GM12878 (cell line): ENCODE measurements around the gene FOSB. TPM values are rescaled to one million over a fixed set of nuclear protein-coding genes. Genes with fewer than 3 reads are reported as not detected.

ENCODE experiments used
- ATAC-seq: fragments of 200-7000 bp; cut with Tn5 transposase; 3 replicates; pipeline ENCODE4 v1.9.1; 2020; ENCODE audit warnings: mild to moderate bottlenecking, moderate library complexity
- BruUV-seq: library from RNA; stranded (reverse); fragments of 400-500 nt; replicated peaks from 2 replicates; lab custom pipeline; 2021; lab: Mats Ljungman, UMichigan
- CTCF ChIA-PET: fragments of 300-600 bp; sonication (Branson Sonifier 250); formaldehyde crosslinking; extraction: SDS; loops from one replicate; lab custom pipeline; 2021; ENCODE audit warnings: inconsistent platforms; lab: Yijun Ruan, JAX
- POLR2A ChIA-PET: fragments of 350-600 bp; formaldehyde crosslinking; extraction: SDS; loops from one replicate; lab custom pipeline; 2021; ENCODE audit warnings: inconsistent platforms; lab: Charles Lee
- RAD21 ChIA-PET: fragments of 300-600 bp; sonication (Branson Sonifier 250); formaldehyde crosslinking; loops from one replicate; lab custom pipeline; 2023; ENCODE audit warnings: antibody characterized with exemption; ENCODE audit not compliant: unreplicated experiment; lab: Charles Lee
- SMC1A ChIA-PET: fragments of 300-600 bp; sonication (Branson Sonifier 250); formaldehyde crosslinking; loops from one replicate; lab custom pipeline; 2023; ENCODE audit not compliant: unreplicated experiment, uncharacterized antibody; lab: Charles Lee
- DNase-seq: peaks from one replicate; pipeline ENCODE4 v3.0.0-alpha.2; 2011; ENCODE audit warnings: low read depth, low spot score
- FAIRE-seq: peaks from 3 replicates; lab custom pipeline; 2011; peaks lifted over from hg19 to GRCh38; lab: Jason Lieb, UNC
- H2AFZ ChIP-seq: 2 replicates; pipeline ENCODE4 v1.6.0; 2011; ENCODE audit warnings: low read depth, low read length, control low read depth; ENCODE audit not compliant: control insufficient read depth
- H3K27ac ChIP-seq: 2 replicates; pipeline ENCODE4 v1.5.1; 2011; ENCODE audit warnings: control low read depth; ENCODE audit not compliant: control insufficient read depth, insufficient read depth
- H3K27me3 ChIP-seq, 2 experiments: replicated peaks in 1 of 2; 2 replicates each; pipeline versions ENCODE4 v1.6.0 to v1.6.1; 2011; ENCODE audit warnings: low read length in 1 of 2; ENCODE audit not compliant: control insufficient read depth in 2 of 2, insufficient read depth in 2 of 2
- H3K36me3 ChIP-seq, 2 experiments: 2 replicates each; pipeline ENCODE4 v1.5.1; 2011; ENCODE audit warnings: low read length in 1 of 2; ENCODE audit not compliant: control insufficient read depth in 2 of 2, insufficient read depth in 2 of 2
- H3K4me1 ChIP-seq: 2 replicates; pipeline ENCODE4 v1.6.1; 2011; ENCODE audit warnings: mild to moderate bottlenecking, low read length, moderate library complexity, mixed read lengths; ENCODE audit not compliant: control insufficient read depth, insufficient read depth
- H3K4me2 ChIP-seq: 2 replicates; pipeline ENCODE4 v1.6.0; 2011; ENCODE audit warnings: control low read depth; ENCODE audit not compliant: control insufficient read depth, insufficient read depth
- H3K4me3 ChIP-seq: fragments of 200-600 bp; sonication (generic); 2 replicates; pipeline ENCODE4 v1.5.1; 2016
- H3K79me2 ChIP-seq: 2 replicates; pipeline ENCODE4 v1.6.0; 2011; ENCODE audit warnings: low read length; ENCODE audit not compliant: control insufficient read depth, insufficient read depth
- H3K9ac ChIP-seq: 2 replicates; pipeline ENCODE4 v1.8.0; 2011; ENCODE audit warnings: low read length, control low read depth, mixed read lengths; ENCODE audit not compliant: control insufficient read depth, insufficient read depth
- H3K9me3 ChIP-seq: replicated peaks from 3 replicates; pipeline ENCODE4 v1.5.1; 2011; ENCODE audit warnings: mild to moderate bottlenecking, low read length; ENCODE audit not compliant: control insufficient read depth, insufficient read depth
- H4K20me1 ChIP-seq: 2 replicates; pipeline ENCODE4 v1.6.0; 2011; ENCODE audit not compliant: control insufficient read depth, insufficient read depth
- ATF7 ChIP-seq: fragments of 450-650 bp; IDR thresholded peaks from 2 replicates; pipeline ENCODE4 v1.6.1; 2016; ENCODE audit warnings: low read depth, mild to moderate bottlenecking
- NKRF ChIP-seq: fragments of 450-650 bp; conservative IDR thresholded peaks from 2 replicates; pipeline ENCODE4 v1.6.1; 2017; ENCODE audit warnings: mild to moderate bottlenecking, moderate library complexity
- WGBS: methylation state at CpG from one replicate; pipeline ENCODE4 v1.1.6; 2016; ENCODE audit warnings: low lambda C conversion rate; ENCODE audit not compliant: insufficient replicate concordance, insufficient coverage; ENCODE audit errors: missing lambda C conversion rate; 5-methylcytosine and 5-hydroxymethylcytosine counted together
- in situ Hi-C: fragments of 300-500 bp; cut with MboI; formaldehyde crosslinking; loops from 9 replicates; pipeline ENCODE4 v1.14.3; 2018; ENCODE audit warnings: mixed read lengths
- intact Hi-C: fragments of 100-400 bp; cut with micrococcal nuclease; formaldehyde crosslinking; loops from one replicate; pipeline ENCODE4 v1.14.2; 2022; ENCODE audit not compliant: unreplicated experiment
- polyA plus RNA-seq, 11 experiments: library from polyadenylated mRNA; depleted of rRNA in 4 of 11; unstranded in 6 of 11; stranded (reverse) in 5 of 11; fragments of >200 nt; fragmentation: Nextera tagmentation in 4 of 11; fragmentation: Illumina TruSeq in 1 of 11; extraction: Ambion mirVana in 4 of 11; extraction: Trizol in 1 of 11; gene quantifications; 1 replicate in 1 of 11; 2 replicates in 10 of 11; pipeline versions ENCODE4 v1.2.1 to v1.2.3, GENCODE V29; 2011 to 2016; ENCODE audit warnings: inconsistent platforms in 2 of 11, missing spikeins in 2 of 11, low read depth in 1 of 11
- total RNA-seq, 4 experiments: library from RNA; depleted of rRNA in 3 of 4; stranded (reverse); fragments of >200 nt in 3 of 4; fragmentation: Illumina TruSeq in 1 of 4; extraction: Trizol in 1 of 4; gene quantifications; 2 replicates each; pipeline versions ENCODE4 v1.2.1 to v1.2.3, GENCODE V29; 2013 to 2021

Gene FOSB
- total and polyA plus RNA-seq, 10 of the 15 experiments (the other 5 are each of a cell fraction or from before 2014, with no cell fraction given), result 0.06 to 0.56 (median 0.26) TPM

GRCh38 chr19:45500918-45501729, 33.3 kb downstream of the FOSB start:
- Histone ChIP-seq H2AFZ (no peak overlapping the region), H3K79me2 (peaks cover 2% of the 10 kb centered on the region; the same call in 1 of the 2 replicates), H3K4me1 (peaks cover 40% of the 10 kb centered on the region), H3K9me3 (no peaks in the 10 kb centered on the region; the same call in 2 of the 3 replicates), H3K36me3 (no peaks in the 10 kb centered on the region), H3K4me2 (no peak overlapping the region), H3K4me3 (no peak overlapping the region), H3K9ac (no peak overlapping the region), H3K27me3 (peaks cover 0 to 2% of the 10 kb centered on the region in 2 experiments; a peak in 2 of 4 replicates), H3K27ac (no peak overlapping the region), H4K20me1 (no peaks in the 10 kb centered on the region; the same call in 1 of the 2 replicates)
- POLR2A ChIA-PET, result interaction anchor here (0.5 to 1.6 kb wide), 2 partner anchors 10 to 15 kb away, joined by 3 read pairs; no protein-coding TSS in a partner anchor
- FAIRE-seq, result no peak
- no TSS peak for BruUV-seq
- WGBS, result 74% methylated on average over 8 of the region's 8 CpGs
- SMC1A ChIA-PET, result interaction anchor here (1.1 kb wide), 1 partner anchor 23 kb away, joined by 4 read pairs; no protein-coding TSS in a partner anchor
- RAD21 ChIA-PET, result interaction anchor here (0.8 kb wide), 1 partner anchor 9 kb away, joined by 3 read pairs; no protein-coding TSS in a partner anchor
- CTCF ChIA-PET, result interaction anchor here (1.1 kb wide), 1 partner anchor 15 kb away, joined by 6 read pairs; no protein-coding TSS in a partner anchor
- ATAC-seq, result no peak
- TF ChIP-seq ATF7 (peak; percentile 64), NKRF (no peak)
- in situ Hi-C loops (no loop called here), intact Hi-C loops (no loop called here)
- no peak for DNase-seq
